RWPE1 (cell line): ENCODE results near the gene PCDHGB1.

ENCODE experiments used
- CTCF ChIA-PET: fragments of 350-600 bp; sonication (Branson Sonifier 250); formaldehyde crosslinking; extraction: SDS; loops from one replicate; lab custom pipeline; 2021; lab: Yijun Ruan, JAX
- POLR2A ChIA-PET: fragments of 400-600 bp; formaldehyde crosslinking; extraction: SDS; loops from one replicate; lab custom pipeline; 2020; ENCODE audit warnings: antibody characterized with exemption; ENCODE audit not compliant: low non-redundant PET; lab: Yijun Ruan, JAX
- DNase-seq: peaks from one replicate; pipeline ENCODE4 v3.0.0; 2012; ENCODE audit warnings: low spot score
- H3K27ac ChIP-seq: fragments of 450-650 bp; 2 replicates; pipeline ENCODE4 v1.5.1; 2017
- CTCF ChIP-seq: fragments of 450-650 bp; conservative IDR thresholded peaks from 2 replicates; pipeline ENCODE4 v1.5.1; 2017; ENCODE audit warnings: low read depth, mild to moderate bottlenecking

Gene PCDHGB1

GRCh38 chr5:141319699-141320098 is 30.2 kb upstream of the PCDHGB1 start:
- ChIA-PET POLR2A (no interaction called here), CTCF (interaction anchor here (0.6 to 2.1 kb wide), 13 partner anchors 10 to 238 kb away, joined by 3 to 8 read pairs (median 3); partner anchors contain the start of genes PCDHB14, PCDHB15, PCDHB9 and PCDHGA3)
- no peak for TF ChIP-seq CTCF
- DNase-seq: no peak
- H3K27ac ChIP-seq: no peak overlapping the region

- ChIA-PET CTCF (interaction anchor here (0.5 to 2.1 kb wide), 16 partner anchors 8 to 1223 kb away, joined by 3 to 8 read pairs (median 3); partner anchors contain the start of genes PCDHB14, PCDHB15, PCDHB16 and PCDHB9), POLR2A (interaction anchor here (0.5 to 1.4 kb wide), 3 partner anchors 10 to 60 kb away, joined by 3 to 8 read pairs (median 3); partner anchors contain the start of gene PCDHGA1)
- peak; percentile 96 for TF ChIP-seq CTCF
- H3K27ac ChIP-seq: peak within 1 kb of the TSS; percentile 96
- DNase-seq: peak; percentile 98
These were observed 29.4 kb upstream of the PCDHGB1 start, which contains the start of gene TAF7 for GRCh38 chr5:141320225-141321169. TSS of gene TAF7 (minus strand) at chr5:141320784. CDS start at chr5:141320044, 740 bp downstream.

- no peak for TF ChIP-seq CTCF
- H3K27ac ChIP-seq: no peak overlapping the region
- CTCF ChIA-PET: interaction anchor here (0.6 kb wide), 1 partner anchor 242 kb away, joined by 3 read pairs; no protein-coding TSS in a partner anchor
- POLR2A ChIA-PET: no interaction called here
- no peak for DNase-seq
These were observed 27.6 kb upstream of the PCDHGB1 start for GRCh38 chr5:141322261-141322660.

GRCh38 chr5:141326088-141326854 is 23.6 kb upstream of the PCDHGB1 start:
- peak; percentile 46 for DNase-seq
- POLR2A ChIA-PET: no interaction called here
- no peak overlapping the region for H3K27ac ChIP-seq
- CTCF ChIA-PET: interaction anchor here (0.6 to 0.7 kb wide), 7 partner anchors 18 to 234 kb away, joined by 3 to 6 read pairs (median 4); partner anchors contain the start of gene PCDHGA7
- TF ChIP-seq CTCF: peak; percentile 38

GRCh38 chr5:141328231-141328630 is 21.7 kb upstream of the PCDHGB1 start:
- CTCF ChIA-PET: interaction anchor here (0.6 to 1.9 kb wide), 7 partner anchors 8 to 451 kb away, joined by 3 to 7 read pairs (median 4); partner anchors contain the start of genes PCDHB11, PCDHGA2, PCDHGA3 and PCDHGB2
- POLR2A ChIA-PET: no interaction called here

More at GRCh38 chr5:141328231-141328630, 21.7 kb upstream of the PCDHGB1 start:
- TF ChIP-seq CTCF: no peak
- H3K27ac ChIP-seq: no peak overlapping the region
- no peak for DNase-seq
